ENCODE data around the gene RNASE13.
"Not testable (repeated sequence)": the region's sequence is repeated elsewhere in the genome, so short reads cannot be mapped to it uniquely, and the experiment has no call there.

RNASE13 gene

GRCh38 chr14:21019366-21019765 lies 15.2 kb downstream of the RNASE13 start:
- no peak for DNase-seq

- DNase-seq = no peak
Measured at GRCh38 chr14:21018781-21019180, 15.8 kb downstream of the RNASE13 start.

DNA sequence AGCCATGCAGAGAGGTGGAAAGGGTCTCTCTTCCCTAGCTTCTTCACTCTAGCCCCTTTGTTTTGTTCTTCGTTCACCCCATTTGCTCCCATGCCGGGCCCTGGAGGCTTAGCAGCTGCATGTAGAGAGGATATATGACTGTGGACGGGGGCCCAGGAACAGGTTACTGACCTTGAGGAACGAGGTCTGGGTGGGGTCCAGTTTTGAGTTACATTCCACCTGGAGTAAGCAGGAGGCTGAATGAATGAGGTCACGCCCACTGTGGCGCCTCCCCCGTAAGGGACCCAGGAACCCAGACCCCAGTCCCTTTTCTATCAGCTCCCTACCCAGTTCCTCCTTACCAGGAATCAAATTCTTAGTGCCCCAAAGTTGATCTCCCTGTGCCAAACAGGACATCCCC lies 16.3 kb downstream of the RNASE13 start:
- no peak for DNase-seq

- no peak for DNase-seq
Measured at GRCh38 chr14:21017528-21018245, 16.9 kb downstream of the RNASE13 start.

- DNase-seq = no peak
Measured at GRCh38 chr14:21016413-21017190, 18.0 kb downstream of the RNASE13 start.

- no peak for DNase-seq
Measured at GRCh38 chr14:21015312-21015711, 19.3 kb downstream of the RNASE13 start.

DNA sequence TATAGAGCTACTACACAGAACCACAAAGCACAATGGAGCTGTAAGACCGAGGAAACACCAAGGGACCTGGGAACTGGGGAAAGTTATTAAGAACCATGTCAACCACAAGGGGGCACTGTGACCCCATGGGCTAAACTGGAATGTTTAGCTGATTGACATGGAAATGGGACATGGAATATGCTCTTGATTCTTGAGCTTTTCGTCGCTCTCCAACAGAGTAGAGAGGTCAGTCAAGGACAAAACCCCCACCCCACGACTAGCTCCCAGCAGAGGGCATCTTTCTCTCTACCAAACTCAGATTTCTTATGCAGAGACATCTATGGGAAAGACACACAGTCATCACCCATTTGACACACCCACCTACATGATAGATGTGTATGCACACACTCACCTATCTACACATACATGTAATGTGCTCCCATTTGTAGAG lies 19.8 kb downstream of the RNASE13 start:
- peak; percentile 59 to 75 for DNase-seq

- DNase-seq = no peak
Measured at GRCh38 chr14:21011136-21011535, 23.5 kb downstream of the RNASE13 start.

- DNase-seq = not testable (repeated sequence)
Measured at GRCh38 chr14:21009721-21010120, 24.9 kb downstream of the RNASE13 start.

DNA sequence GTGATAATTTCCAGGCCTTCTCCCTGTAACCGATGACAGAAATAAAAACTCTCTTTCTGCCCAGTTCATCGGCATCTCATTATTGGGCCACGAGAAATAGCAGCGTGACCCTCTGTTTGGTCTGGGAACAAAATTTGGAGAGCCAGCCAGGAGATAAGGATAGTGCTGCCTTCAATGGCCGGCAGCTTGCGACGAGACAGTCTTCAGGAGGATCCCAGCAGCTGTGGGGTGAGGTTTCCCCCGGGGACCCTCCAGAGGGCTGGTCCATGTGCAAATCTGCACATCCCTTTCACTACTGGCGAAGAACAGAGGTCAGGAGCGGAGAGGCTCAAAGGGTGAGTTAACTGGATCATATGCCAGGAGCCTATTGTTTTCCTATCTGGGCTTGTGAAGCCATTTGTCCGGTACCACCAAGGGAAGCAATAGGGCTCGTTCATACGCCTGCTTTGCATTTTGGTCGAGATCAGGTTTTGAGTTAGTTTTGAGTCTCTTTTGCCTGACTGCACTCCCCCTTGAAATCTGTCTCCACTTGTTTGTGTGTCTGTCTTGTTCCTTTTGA lies 30.7 kb downstream of the RNASE13 start:
- DNase-seq = no peak

DNA sequence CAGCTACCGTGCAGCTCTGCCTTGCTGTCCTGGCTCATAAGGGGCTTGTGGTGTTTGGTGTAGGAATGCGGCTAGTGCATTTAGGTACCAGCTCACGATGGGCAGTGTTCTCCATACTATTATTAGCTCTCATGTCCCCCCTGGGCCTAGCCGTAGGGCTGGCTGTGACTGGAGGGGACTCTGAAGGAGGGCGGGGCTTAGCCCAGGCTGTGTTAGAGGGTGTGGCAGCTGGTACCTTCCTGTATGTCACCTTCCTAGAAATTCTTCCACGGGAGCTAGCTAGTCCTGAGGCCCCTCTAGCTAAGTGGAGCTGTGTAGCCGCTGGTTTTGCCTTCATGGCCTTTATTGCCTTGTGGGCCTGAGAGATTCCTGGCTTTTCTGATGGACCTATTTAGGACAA lies 33.4 kb downstream of the RNASE13 start:
- no peak for DNase-seq

- DNase-seq = no peak
Measured at GRCh38 chr14:20999591-20999990, 35.0 kb downstream of the RNASE13 start.

DNA sequence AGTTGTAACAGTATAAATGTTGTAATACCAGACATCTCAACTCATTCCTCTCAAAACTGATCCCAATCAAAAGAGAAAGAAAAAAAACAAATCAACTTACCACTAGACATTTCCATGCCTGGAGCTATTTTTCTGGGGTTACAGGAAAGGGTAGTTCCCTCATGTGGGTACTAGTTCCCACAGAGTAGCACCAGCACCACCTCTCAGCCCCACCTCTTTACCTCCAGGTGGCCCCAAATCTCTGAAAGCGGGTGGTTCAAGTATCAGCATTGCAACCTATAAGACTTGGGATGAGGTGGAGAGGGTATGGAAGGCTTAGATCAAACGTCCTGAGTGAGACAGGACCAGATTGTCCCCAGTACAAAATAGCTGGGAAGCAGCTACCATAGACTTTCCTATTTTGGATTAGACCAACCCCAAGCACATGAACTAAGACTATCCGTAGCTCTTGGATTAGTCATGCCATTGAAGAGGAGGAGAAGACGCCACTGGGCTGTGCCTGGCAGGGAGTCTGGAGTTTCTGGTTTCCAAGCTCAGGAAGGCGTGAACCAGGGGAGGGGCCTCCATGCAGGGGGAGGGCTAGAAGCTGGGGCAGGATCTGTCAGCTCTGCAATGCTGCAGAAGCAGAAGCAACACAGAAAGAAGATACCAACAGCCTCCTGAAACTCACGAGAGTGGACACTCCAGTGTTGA lies 35.8 kb downstream of the RNASE13 start, which contains the start of gene SLC39A2:
Gene SLC39A2 (plus strand): TSS at position 620 of the 693 bp plus-strand sequence. CDS start 154 bp downstream, outside the sequence.
- no peak for DNase-seq

- no peak for DNase-seq
Measured at GRCh38 chr14:20998139-20998538, 36.5 kb downstream of the RNASE13 start.

GRCh38 chr14:20997564-20997963 lies 37.0 kb downstream of the RNASE13 start:
- no peak for DNase-seq

DNA sequence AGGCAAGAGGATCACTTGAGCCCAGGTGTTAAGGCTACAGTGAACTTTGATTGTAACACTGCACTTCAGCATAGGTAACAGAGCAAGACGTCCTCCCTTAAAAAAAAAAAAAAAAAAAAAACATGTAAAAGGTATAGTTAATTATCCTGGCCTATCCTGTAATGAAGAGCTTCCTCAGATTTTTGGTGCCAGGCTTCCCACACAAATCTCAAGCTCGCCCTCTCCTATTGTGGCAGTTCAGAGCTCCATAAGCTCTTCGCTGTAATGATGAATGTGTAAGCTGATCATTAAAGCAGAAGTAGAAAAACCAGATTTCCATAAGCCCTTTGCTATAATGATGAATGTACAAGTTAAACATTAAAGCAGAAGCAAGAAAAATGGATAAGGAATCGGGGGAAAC lies 37.5 kb downstream of the RNASE13 start:
- DNase-seq = no peak

GRCh38 chr14:20996521-20996920 lies 38.1 kb downstream of the RNASE13 start:
- DNase-seq = no peak

DNA sequence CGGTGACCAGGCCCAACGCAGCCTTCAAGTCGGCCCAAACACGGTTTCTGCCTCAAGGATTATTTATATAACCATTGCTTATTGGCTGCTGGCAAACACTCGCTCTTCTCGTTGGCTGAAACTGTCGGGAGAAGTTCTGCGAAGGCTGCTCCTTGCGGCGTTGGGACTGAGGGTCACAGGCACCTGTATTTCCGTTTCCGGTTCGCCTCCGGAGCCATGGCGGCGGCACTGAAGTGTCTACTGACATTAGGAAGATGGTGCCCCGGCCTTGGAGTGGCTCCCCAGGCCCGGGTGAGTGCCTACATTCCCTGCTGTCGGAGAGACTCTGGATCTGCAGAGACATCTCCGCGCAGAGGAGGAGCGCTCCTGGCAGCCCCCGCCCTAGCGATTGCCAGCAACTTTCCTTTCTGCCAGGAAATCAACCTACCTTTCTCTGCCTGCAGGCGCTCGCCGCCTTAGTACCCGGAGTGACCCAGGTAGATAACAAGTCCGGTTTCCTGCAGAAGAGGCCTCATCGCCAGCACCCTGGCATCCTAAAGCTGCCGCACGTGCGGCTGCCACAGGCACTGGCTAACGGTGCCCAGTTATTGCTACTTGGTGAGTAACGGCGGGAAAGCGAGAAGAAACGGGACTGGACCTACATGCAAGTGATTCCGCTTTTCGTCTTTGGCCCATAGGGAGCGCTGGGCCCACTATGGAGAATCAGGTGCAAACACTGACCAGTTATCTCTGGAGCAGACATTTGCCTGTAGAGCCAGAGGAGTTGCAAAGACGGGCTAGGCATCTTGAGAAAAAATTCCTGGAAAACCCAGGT lies 44.6 kb downstream of the RNASE13 start, which contains the start of gene METTL17:
Gene METTL17 (plus strand): TSS at position 194 of the 814 bp plus-strand sequence. CDS start 23 bp downstream, at position 217.
- DNase-seq = peak; percentile 72 to 77

- DNase-seq = no peak
Measured at GRCh38 chr14:20989471-20989786, 45.2 kb downstream of the RNASE13 start.

GRCh38 chr14:20988717-20989470 lies 45.7 kb downstream of the RNASE13 start:
- DNase-seq = no peak

- DNase-seq = no peak
Measured at GRCh38 chr14:20986811-20987210, 47.8 kb downstream of the RNASE13 start.

DNA sequence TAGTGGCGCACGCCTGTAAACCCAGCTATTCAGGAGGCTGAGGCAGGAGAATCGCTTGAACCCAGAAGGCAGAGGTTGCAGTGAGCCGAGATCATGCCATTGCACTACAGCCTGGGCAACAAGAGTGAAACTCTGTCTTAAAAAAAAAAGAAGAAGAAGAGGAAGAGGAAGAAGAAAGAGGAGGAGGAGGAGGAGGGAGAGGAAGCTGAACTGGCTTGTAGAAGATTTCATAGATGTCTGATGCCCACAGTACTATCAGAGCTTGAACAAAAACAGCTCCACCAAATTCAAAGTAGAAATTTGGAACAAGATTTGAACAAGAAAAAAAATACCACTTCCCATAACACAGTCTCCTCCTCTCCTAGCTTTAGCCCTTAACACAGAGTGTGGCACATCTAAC lies 49.0 kb downstream of the RNASE13 start:
- not testable (repeated sequence) for DNase-seq

All from NCI-H1930 (cell line).